GM19239 (cell line): ENCODE data around the gene C8B.

Source experiments
- DNase-seq: peaks from one replicate; pipeline ENCODE4 v3.0.0; 2011; ENCODE audit warnings: low spot score; ENCODE audit not compliant: insufficient read length
- FAIRE-seq: peaks from 2 replicates; lab custom pipeline; 2011; peaks lifted over from hg19 to GRCh38; lab: Jason Lieb, UNC

C8B gene

GRCh38 chr1:56908619-56909221 is 57.1 kb downstream of the C8B start:
- no peak for FAIRE-seq
- DNase-seq, result no peak

GRCh38 chr1:56905667-56906066 is 60.1 kb downstream of the C8B start:
- DNase-seq (no peak), FAIRE-seq (no peak)

- no peak for FAIRE-seq
- no peak for DNase-seq
Measured at GRCh38 chr1:56904663-56905397, 61.0 kb downstream of the C8B start.

- no peak for DNase-seq
- FAIRE-seq, result no peak
Measured at GRCh38 chr1:56903778-56904177, 62.0 kb downstream of the C8B start.

GRCh38 chr1:56901716-56902115 is 64.1 kb downstream of the C8B start:
- no peak for DNase-seq
- FAIRE-seq, result no peak

GRCh38 chr1:56898879-56899278 is 66.9 kb downstream of the C8B start:
- no peak for FAIRE-seq
- no peak for DNase-seq

GRCh38 chr1:56898005-56898373 is 67.8 kb downstream of the C8B start:
- DNase-seq (no peak), FAIRE-seq (no peak)

DNA sequence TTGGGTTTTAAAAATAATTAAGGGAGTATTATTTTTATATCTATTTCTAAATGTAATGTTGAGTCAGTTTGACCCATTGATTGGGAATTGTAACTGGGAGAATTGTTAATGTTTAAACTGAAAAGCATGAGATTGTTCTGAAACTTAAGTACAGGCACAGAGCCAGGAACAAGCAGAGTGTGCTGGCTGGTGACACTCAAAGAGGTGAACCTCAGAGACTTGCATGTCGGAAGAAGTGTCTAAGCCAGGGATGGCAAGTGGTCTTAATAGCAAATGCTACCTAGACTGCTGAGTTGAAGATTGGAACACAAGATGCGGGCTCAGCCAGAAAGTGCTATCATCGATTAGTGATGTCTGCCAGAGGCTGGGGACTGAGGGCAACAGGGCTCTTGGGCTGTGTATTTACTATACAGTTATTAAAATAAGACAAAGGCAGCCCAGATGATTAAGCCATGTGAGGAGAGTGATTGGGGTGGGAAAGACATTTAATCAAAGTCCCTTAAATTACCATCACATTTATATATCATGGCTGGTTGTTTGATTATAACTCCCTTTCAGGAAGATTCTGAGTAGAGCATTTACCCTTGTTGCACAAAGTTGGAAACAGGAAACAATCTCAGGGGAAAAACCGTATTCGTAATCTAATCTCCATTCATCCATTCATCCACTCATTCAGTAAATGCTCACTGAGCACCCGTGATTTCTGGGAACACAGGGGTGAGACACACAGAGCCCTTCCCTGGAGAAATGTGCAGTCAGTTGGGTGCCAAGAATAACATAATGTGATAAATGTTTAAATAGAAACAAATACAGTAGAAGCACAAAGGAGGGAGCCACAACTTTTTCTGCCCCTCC is 68.4 kb downstream of the C8B start:
- DNase-seq (no peak), FAIRE-seq (no peak)

- DNase-seq (no peak), FAIRE-seq (no peak)
Measured at GRCh38 chr1:56894014-56894413, 71.8 kb downstream of the C8B start.

DNA sequence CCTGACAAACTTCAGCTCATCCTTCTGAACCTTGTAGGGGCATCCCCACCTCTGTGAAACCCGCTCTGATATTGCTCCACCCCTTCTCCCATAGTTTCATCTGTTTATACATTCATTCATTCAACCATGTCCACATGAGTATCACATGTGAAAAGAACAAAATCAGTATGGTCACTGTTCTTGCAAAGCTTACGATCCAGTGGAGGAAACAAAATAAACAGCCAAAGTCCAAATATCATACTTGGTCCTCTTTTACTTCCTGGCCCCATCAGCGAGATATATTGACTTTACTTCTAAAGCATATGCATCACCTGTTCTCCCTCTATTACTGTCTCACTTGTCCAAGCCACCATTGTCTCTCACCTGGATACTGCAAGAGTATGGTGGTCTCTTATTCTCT is 75.6 kb downstream of the C8B start:
- DNase-seq, result no peak
- FAIRE-seq, result no peak

- DNase-seq, result no peak
- FAIRE-seq, result no peak
Measured at GRCh38 chr1:56881417-56881816, 84.4 kb downstream of the C8B start.

DNA sequence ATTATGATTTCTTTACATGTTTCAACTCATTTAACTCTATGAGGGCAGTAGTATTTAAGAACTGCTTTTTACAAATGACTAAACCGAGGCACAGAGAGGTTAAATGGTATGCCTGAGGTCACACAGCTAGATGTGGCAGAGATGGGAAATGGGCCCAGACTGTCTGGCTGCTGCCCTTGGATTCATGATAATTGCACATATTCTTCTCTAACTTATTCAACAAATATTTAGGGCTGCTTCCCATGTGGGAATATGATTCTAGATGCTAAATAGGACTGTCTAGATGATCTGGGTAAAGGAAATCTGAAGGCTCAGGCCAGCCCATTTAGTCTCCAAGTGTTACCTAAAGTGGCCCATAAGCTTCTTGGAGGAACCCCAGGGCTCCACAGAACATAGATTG is 85.0 kb downstream of the C8B start:
- FAIRE-seq, result no peak
- DNase-seq, result no peak
